MCF 10A (cell line): ENCODE results near the gene DRAM2. TPM values are rescaled to one million over a fixed set of nuclear protein-coding genes. Genes with fewer than 3 reads are reported as not detected.

Experiments
- BruUV-seq: library from RNA; stranded (reverse); fragments of 400-500 nt; replicated peaks from 2 replicates; lab custom pipeline; 2021; lab: Mats Ljungman, UMichigan
- CTCF ChIA-PET: fragments of 300-600 bp; sonication (Branson Sonifier 250); formaldehyde crosslinking; extraction: SDS; loops from one replicate; lab custom pipeline; 2021; ENCODE audit warnings: antibody characterized with exemption, inconsistent platforms; lab: Yijun Ruan, JAX
- POLR2A ChIA-PET: fragments of 300-600, 350-650 bp; sonication (Branson Sonifier 250); formaldehyde crosslinking; extraction: SDS; loops from one replicate; lab custom pipeline; 2020; ENCODE audit warnings: antibody characterized with exemption, inconsistent platforms; lab: Yijun Ruan, JAX
- DNase-seq: peaks from one replicate; pipeline ENCODE4 v3.0.0-alpha.2; 2018; ENCODE audit not compliant: unreplicated experiment
- H3K27ac Mint-ChIP-seq: one replicate; pipeline ENCODE4 v1.8.0; 2022; ENCODE audit warnings: mild to moderate bottlenecking, low read depth, mixed read lengths; ENCODE audit not compliant: unreplicated experiment
- H3K27me3 Mint-ChIP-seq: one replicate; pipeline ENCODE4 v1.8.0; 2022; ENCODE audit warnings: mixed read lengths; ENCODE audit not compliant: insufficient read depth, unreplicated experiment
- H3K36me3 Mint-ChIP-seq: one replicate; pipeline ENCODE4 v1.8.0; 2022; ENCODE audit warnings: mild to moderate bottlenecking, moderate library complexity, mixed read lengths; ENCODE audit not compliant: insufficient read depth, unreplicated experiment
- H3K4me1 Mint-ChIP-seq: one replicate; pipeline ENCODE4 v1.8.0; 2022; ENCODE audit warnings: mixed read lengths; ENCODE audit not compliant: insufficient read depth, unreplicated experiment
- H3K4me3 Mint-ChIP-seq: one replicate; pipeline ENCODE4 v1.8.0; 2022; ENCODE audit warnings: mild to moderate bottlenecking, moderate library complexity, mixed read lengths; ENCODE audit not compliant: unreplicated experiment
- H3K9me3 Mint-ChIP-seq: one replicate; pipeline ENCODE4 v1.8.0; 2022; ENCODE audit warnings: mixed read lengths; ENCODE audit not compliant: unreplicated experiment
- intact Hi-C: fragments of 100-400 bp; cut with micrococcal nuclease; formaldehyde crosslinking; loops from 2 replicates; pipeline ENCODE4 v1.14.1; 2022
- total RNA-seq: library from RNA; stranded (reverse); gene quantifications from 2 replicates; pipeline ENCODE4 v1.2.3, GENCODE V29; 2022
- TF ChIP-seq, protein P1 (sequence below): fragments of 200-600 bp; IDR thresholded peaks from one replicate; pipeline ENCODE4 v1.8.0; 2022; ENCODE audit warnings: antibody characterized with exemption, mild to moderate bottlenecking; ENCODE audit not compliant: unreplicated experiment

Gene DRAM2
- total RNA-seq, 1 experiment from 2014 or later: 32.1 TPM

DNA sequence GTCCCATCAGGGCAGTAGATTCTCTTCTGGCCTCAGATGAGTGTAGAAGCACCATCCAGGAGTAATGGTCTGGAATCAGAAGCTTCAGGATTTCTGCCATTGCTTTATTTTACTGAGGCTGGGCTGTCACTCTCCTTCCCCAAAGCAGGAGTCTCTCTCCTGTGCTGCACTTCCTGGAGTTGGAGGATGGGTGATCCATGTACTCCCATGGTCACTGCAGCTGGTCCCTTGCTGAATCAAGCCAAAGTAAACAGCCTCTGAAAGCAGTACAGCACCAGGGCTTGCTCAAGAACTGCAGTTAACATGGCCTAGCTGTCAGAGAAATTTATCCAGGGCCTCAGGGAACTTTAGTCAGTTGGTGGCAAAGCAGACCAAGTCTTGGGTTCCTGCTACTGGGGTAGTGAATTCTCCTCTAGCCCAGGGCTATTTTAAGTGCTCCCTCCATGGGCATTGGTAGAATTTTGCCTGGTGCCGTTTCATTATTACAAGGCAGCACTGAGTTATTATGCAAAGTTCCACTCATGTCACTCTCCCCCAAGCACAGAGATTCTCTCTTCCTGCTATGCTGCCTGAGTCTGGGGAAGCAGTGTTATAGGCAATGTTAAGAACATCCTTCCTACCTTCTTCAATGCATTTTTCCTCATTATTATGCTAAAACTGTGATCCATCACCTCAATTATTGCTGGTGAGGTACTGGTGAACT, 29.5 kb downstream of the DRAM2 start:
- Mint-ChIP-seq H3K4me1 (peaks cover 7% of the 10 kb centered on the region), H3K4me3 (no peak overlapping the region), H3K27me3 (no peaks in the 10 kb centered on the region), H3K9me3 (peaks cover 11% of the 10 kb centered on the region), H3K27ac (peak overlapping the region; percentile 41), H3K36me3 (peaks cover 10% of the 10 kb centered on the region)
- DNase-seq: peak; percentile 58
- POLR2A ChIA-PET: interaction anchor here (0.9 to 1.3 kb wide), 2 partner anchors 10 to 29 kb away, joined by 3 to 4 read pairs; no protein-coding TSS in a partner anchor
- CTCF ChIA-PET: no interaction called here
- no TSS peak for BruUV-seq
- TF ChIP-seq, protein P1, sequence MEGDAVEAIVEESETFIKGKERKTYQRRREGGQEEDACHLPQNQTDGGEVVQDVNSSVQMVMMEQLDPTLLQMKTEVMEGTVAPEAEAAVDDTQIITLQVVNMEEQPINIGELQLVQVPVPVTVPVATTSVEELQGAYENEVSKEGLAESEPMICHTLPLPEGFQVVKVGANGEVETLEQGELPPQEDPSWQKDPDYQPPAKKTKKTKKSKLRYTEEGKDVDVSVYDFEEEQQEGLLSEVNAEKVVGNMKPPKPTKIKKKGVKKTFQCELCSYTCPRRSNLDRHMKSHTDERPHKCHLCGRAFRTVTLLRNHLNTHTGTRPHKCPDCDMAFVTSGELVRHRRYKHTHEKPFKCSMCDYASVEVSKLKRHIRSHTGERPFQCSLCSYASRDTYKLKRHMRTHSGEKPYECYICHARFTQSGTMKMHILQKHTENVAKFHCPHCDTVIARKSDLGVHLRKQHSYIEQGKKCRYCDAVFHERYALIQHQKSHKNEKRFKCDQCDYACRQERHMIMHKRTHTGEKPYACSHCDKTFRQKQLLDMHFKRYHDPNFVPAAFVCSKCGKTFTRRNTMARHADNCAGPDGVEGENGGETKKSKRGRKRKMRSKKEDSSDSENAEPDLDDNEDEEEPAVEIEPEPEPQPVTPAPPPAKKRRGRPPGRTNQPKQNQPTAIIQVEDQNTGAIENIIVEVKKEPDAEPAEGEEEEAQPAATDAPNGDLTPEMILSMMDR: no peak
- intact Hi-C loops: no loop called here

DNA sequence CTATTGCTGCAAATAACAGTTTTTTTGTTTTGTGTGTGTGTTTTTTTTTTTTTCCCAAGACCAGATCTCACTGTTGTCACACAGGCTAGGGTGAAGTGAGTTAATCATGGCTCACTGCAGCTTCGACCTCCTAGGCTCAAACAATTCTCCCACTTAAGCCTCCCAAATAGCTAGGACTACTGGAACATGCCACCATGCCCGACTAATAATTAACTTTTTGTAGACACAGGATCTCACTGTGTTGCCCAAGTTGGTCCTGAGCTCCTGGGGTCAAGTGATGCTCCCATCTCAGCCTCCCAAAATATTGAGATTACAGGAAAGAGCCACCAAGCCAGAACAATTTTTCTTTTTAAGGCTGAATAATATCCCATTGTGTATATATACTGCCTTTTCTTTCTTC, 34.9 kb downstream of the DRAM2 start:
- Mint-ChIP-seq H3K4me3 (no peak overlapping the region), H3K4me1 (peaks cover 9% of the 10 kb centered on the region), H3K27ac (no peak overlapping the region), H3K9me3 (peaks cover 26% of the 10 kb centered on the region), H3K27me3 (no peaks in the 10 kb centered on the region), H3K36me3 (no peaks in the 10 kb centered on the region)
- intact Hi-C loops: no loop called here
- POLR2A ChIA-PET: interaction anchor here (1.3 kb wide), 1 partner anchor 34 kb away, joined by 6 read pairs; no protein-coding TSS in a partner anchor
- DNase-seq: no peak
- TF ChIP-seq, protein P1: no peak
- BruUV-seq: no TSS peak
- CTCF ChIA-PET: interaction anchor here (0.6 kb wide), 1 partner anchor 25 kb away, joined by 3 read pairs; no protein-coding TSS in a partner anchor

DNA sequence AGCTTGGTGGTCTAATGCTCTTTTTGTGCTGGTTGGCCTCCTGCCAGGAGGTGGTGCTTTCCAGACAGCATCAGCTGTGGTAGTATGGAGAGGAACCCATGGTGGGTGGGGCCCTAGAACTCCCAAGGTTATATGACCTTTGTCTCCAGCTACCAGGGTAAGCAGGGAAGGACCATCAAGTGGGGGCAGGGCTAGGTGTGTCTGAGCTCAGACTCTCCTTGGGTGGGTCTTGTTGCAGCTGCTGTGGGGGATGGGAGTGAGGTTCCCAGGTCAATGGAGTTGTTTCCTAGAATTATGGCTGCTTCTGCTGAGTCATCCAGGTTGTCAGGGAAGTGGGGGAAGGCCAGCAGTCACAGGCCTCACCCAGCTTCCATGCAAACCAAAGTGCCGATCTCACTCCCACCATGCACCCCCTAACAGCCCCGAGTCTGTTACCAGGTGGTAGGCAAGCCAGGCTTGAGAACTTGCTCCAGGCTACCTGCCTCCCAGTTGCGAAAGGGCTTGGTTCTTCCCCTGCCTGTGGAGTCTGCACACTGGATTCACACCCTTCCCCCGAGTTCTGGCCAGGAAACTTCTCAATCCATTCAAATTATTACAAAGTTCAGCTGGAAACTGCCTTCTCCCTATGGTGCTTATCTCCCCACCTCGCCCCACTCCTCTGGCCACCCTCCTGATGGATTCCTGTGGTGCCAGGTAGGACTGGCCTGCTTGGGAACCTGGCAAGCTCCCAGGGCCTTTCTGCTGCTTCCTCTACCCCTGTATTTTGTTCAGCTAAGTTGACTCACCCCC, 37.8 kb downstream of the DRAM2 start:
- TF ChIP-seq, protein P1: no peak
- Mint-ChIP-seq H3K36me3 (no peaks in the 10 kb centered on the region), H3K9me3 (peaks cover 28% of the 10 kb centered on the region), H3K4me1 (peaks cover 9% of the 10 kb centered on the region), H3K27ac (peak overlapping the region; percentile 4), H3K27me3 (no peaks in the 10 kb centered on the region), H3K4me3 (no peak overlapping the region)
- ChIA-PET CTCF (interaction anchor here (0.7 to 1.3 kb wide), 2 partner anchors 49 to 166 kb away, joined by 3 read pairs; no protein-coding TSS in a partner anchor), POLR2A (interaction anchor here (0.6 to 1.2 kb wide), 3 partner anchors 37 to 264 kb away, joined by 3 to 5 read pairs (median 3); partner anchors contain the start of gene CEPT1)
- DNase-seq: peak; percentile 60
- intact Hi-C loops: no loop called here
- BruUV-seq: no TSS peak

DNA sequence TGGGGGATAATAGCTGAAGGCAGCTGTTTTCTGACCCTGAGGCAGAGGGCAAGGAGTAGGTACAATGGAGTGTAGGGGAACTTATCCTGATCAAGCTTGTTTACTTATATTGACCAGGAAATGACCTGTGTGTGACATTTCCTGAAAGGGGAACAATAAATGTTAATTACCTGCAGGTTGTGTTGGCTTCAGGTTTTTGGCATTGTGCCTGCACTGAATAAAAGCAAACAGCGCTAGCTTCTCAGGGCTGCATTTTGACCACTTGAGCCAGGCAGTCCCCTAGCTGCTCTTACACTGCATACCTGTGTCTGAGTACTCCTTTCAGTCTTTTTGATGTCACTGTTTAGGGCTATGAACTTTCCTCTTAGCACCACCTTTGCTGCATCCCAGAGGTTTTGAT, 40.6 kb downstream of the DRAM2 start:
- ChIA-PET POLR2A (no interaction called here), CTCF (interaction anchor here (1.8 kb wide), 1 partner anchor 69 kb away, joined by 4 read pairs; no protein-coding TSS in a partner anchor)
- TF ChIP-seq, protein P1: no peak
- Mint-ChIP-seq H3K27ac (no peak overlapping the region), H3K36me3 (no peaks in the 10 kb centered on the region), H3K9me3 (peaks cover 23% of the 10 kb centered on the region), H3K27me3 (no peaks in the 10 kb centered on the region), H3K4me1 (peaks cover 9% of the 10 kb centered on the region), H3K4me3 (no peak overlapping the region)
- BruUV-seq: no TSS peak
- DNase-seq: no peak
- intact Hi-C loops: no loop called here
